Measurements from ENCODE around the gene ACOXL.

Gene ACOXL

DNA sequence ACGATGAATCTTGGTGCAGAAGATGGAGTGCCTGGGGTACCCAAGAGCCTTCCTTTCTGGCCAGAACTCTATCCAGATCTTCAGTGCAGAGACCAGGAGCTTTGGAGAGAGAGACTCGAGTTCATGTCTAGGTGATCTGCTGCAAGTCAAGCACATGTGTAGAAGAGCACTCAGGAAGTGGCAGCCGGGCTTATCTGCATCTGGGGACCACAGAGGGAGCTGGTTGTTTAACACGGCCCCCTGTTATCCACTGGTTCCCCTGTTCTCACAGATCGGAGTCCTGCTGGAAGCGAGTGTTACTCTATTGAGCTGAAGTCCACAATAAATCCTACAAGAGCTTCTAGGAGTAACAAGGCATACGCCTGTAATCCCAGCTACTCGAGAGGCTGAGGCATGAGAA is 128.3 kb downstream of the ACOXL start:
- no peak for DNase-seq

DNA sequence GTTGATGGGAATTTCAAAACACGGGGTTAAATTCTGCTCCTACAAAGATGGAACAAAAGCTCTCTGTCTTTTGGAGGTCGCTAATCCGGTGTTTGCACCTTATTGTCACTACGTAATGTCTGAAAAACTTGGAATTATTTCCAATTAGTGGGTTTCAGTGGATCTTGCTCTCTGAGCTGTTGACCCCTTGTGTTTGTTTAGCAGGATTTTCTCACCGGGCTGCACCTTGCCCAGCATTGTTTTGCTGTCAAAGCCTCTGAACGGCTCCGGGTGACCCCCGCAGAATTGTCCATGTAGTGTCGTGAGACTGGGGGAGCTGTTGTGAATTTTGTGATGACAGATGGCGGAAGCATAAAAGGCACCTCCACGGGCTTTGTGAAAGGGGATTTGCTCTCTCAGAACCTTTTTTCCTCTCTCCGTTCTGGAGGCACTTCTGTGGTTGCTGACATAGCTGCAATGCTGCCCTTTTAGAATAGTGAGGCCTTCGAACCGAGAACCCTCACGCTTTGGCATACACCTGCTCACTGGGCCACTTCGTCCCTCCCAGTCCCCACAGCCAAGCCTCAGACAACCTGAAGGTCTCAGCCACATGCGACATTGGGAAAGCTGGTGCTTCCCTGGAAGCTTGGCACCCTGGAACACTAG is 129.4 kb downstream of the ACOXL start:
- DNase-seq, result no peak

DNA sequence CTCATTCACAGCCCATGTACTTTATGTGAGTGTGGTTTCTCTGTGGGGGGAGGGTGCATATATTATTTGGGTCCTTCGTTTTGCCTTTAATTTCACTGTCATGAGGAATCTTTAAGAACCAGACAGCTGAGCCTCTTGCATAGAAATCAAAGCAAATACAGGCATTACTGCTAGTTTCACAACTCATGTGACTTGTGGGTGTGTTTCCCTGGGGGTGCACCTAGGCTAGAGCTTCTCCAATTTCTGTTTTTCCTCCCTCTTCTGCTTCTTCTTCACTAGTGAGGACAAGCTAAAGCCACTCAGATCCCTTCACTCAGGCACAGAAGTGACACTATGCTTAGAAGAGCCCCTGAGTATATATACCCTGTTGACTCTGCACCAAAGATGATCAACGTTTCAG is 131.4 kb downstream of the ACOXL start:
- DNase-seq, result no peak

DNA sequence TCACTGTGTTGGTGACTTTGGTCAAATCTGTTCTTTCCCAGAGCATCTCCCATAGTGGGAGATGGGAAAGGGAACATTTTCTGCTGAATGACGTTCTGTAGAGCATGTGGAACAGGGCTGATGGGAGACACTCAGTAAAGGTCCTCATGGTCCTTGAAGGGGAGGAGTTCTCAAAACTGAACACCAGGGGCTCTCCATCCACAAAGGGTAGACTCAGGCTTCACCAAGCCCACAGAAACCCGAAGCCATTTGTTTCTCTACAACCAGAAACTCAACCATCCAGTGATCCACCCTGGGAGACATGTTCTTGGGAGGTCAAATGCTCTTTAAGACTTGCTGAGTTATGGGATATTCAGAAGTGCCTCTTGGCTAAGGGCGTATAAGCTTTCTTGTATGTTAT is 131.8 kb downstream of the ACOXL start:
- no peak for DNase-seq

GRCh38 chr2:110864731-110865130 is 132.4 kb downstream of the ACOXL start:
- DNase-seq, result no peak

DNA sequence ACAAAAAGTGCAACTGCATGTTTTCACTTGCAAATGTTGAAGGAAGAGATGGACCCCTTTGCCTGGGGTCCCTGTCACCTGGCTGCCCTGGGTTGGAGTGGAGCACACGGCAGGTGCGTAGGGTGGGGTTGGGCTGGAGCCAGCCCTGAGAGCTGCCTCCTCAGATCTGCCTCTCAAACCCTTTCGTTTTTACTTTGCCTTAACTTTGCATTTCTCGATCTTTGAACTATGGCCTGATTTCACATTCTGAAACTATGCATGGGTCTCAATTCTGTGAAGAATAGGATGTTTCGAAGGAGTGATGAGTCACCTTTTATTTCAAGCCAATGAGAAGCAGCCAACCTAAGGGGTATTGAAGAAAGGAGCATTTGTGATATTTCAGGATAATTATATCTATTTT is 132.8 kb downstream of the ACOXL start:
- no peak for DNase-seq

GRCh38 chr2:110866045-110866444 is 133.7 kb downstream of the ACOXL start:
- DNase-seq, result no peak

- DNase-seq, result no peak
Measured at GRCh38 chr2:110866466-110866865, 134.1 kb downstream of the ACOXL start.

- no peak for DNase-seq
Measured at GRCh38 chr2:110867078-110867477, 134.7 kb downstream of the ACOXL start.

GRCh38 chr2:110868971-110869370 is 136.6 kb downstream of the ACOXL start:
- DNase-seq, result no peak

DNA sequence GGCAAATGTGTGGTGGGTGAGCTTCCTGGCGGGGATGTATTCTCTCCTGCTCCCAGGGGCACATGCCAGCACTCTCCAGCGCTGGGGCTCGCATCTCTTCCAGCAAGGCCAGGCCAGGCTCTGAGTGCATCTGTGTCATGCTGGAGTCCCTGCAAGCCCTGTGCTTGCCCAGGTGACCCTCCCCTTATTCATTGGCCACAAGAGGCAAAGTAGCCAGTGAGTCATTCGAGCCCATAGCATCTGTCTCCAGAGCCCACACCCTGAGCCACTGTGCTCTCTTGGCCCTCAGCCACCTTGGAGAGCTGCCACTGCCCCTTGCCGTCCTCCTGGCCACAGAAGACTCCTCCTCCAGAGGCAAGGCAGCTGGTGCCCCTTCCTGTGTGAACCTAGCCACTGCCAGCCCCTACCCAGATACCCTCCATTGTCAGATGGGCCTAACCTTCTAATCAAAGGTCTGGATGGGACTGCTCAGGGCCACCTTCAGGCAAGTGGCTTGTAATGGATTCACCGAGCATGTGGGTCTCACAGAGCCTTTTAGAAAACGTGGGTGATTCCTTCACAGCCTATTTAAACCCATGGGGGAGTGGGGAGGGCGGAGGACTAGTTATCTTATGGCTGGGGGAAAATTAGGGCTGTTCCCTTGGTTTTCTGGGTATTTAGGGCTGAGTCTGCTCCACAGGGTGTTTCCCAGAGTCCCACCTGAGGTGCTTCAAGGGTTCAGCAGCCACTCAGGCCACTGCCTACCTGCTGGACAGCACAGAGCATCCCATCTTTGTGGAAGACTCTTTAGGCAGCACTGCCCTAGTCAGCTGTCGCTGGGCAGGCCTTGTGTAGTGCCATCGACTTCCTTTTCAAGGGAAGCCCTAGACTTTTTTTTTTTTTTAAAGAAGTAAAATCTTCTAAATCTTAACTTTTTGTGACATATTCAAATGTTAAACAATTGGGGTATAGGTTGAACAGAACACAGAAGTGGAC is 137.4 kb downstream of the ACOXL start:
- no peak for DNase-seq

- no peak for DNase-seq
Measured at GRCh38 chr2:110870545-110870944, 138.2 kb downstream of the ACOXL start.

DNA sequence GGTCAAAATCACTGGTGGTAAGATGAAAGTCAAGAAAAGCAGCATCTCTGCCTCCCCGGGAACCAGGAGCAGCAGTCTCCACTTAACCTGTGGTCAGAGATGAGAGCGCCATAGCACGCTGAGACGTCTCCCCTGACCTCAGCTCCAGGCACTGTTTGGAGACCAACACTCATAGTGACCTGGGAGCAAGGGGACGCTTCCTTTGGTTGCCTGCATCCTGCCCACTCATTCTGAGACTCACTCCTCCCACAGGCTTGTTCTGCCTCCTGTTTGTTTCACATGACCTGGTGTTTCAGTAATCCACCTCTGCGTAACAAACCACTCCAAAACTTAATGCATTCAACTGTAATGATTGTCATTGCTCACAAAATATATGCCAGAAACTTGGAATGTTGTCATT is 139.3 kb downstream of the ACOXL start:
- no peak for DNase-seq

GRCh38 chr2:110872521-110872920 is 140.1 kb downstream of the ACOXL start:
- no peak for DNase-seq

DNA sequence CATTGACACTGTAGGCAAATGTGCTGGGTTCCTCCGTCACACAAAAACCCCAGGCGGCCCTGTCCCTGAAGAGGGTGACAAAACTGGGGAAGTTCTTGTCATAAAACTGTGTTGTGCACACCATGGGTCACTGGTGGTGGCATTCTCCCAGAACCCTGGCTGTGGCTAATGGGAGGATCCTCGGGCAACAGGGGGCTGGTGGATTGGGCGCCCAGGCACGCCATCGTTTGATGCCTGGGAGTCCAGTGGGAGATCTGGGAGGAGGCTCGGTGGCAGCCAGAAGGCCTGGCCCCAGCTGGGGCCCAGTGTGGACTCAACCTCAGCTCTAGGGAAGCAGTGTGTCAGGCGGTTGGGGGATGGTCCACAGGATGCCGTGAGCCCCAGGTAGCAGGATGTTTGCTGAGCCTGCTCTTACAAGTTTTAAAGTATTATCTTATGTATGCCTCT is 140.7 kb downstream of the ACOXL start:
- no peak for DNase-seq

GRCh38 chr2:110873597-110874452 is 141.5 kb downstream of the ACOXL start:
- DNase-seq, result no peak

DNA sequence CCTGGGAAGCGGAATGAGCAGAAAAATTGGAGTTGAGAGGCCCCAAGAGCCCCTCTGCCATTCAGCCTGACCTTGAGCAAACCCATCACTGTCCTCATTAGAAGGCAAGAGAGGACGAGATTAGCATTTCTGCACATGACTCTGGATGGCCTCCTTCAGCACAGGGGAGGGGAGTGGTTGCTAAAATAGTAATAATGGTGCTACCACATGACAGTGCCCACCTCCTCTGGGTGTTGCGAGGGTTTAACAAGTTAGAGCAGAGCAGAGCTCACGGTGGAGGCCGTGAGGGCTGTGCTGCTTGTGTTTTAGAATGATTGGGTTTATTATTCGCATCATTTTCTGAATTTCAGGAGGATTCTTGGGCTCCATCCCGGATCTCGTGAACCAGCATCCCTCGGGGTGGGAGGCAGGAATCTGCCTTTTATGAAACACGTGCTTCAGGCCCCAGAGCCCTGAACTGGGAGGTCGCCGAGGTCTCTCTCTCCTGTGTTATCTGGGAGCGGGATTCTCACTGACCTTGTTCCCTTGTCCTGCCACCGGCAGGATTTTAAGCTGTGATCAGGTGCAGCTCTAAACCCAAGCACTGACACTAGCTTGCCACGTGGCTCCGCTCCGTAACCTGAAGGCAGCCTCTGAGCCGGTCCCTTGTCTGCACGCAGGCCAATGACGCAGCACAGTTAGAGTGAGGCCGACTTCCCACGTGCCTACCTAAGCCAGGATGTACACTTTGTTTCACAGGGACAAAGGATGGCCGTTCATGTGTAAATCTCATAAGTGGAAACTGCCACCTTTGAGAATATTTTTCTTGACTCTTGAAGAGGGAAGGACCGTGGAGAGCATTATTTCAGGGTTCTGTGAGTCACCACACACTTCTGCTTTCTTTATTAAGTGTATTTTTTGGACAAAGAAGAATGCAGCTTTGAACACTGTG is 142.3 kb downstream of the ACOXL start:
- no peak for DNase-seq

GRCh38 chr2:110875384-110875725 is 143.0 kb downstream of the ACOXL start:
- DNase-seq, result no peak

GRCh38 chr2:110876167-110876999 is 144.0 kb downstream of the ACOXL start:
- DNase-seq, result no peak

DNA sequence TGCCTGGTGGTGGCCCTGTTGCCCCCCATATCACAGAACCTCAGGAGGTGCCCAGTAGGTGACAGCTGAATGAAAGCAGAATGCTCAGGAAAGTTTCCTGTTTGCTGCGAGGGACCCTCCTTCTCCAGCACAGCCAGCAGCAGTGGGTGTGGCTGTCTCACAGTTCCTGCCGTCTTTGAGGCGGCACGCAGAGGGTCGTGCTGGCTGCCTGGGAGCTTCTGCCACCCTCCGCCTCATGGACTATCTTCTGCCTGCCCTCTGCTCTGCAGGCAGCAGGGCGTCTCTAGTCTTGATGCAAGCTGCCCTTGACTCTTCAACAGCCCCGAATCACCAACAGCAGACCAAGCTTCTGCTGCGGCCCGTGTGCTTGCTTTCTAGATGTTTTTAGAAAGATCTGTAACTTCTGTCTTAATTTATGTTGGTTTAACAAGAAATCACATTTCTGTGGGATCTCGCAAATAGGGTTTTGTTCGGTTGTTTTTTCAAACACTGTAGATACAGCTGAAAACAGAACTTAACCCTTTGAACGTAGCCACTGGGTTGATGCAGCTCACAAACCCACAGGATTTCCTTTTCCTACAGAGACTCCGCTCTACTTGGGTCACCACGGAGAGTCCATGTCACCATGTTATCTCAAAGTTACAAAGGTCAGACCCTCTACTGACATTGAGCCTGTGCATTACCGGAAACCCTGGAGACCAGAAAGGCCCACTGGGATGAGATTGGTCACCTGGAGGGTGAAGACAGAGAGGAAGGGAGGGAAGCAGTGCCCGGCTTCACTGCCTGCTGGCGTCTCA is 144.9 kb downstream of the ACOXL start:
- DNase-seq, result no peak

Measured in NCI-H2081 treated with DMSO at 0.1 percent for 48 hours (cell line).